ENCODE data around the gene PAX3. TPM values are rescaled to one million over a fixed set of nuclear protein-coding genes. Genes with fewer than 3 reads are reported as not detected.

Gene PAX3
- total and polyA plus RNA-seq, 9 of the 15 experiments (the other 6 are each of a cell fraction or from before 2014, with no cell fraction given), result not detected

- H3K9me1 ChIP-seq (ENCODE audit: control insufficient read depth, insufficient read depth, low read length), result no peaks in the 10 kb centered on the region
- no peaks in the 10 kb centered on the region for H3K27me3 ChIP-seq (ENCODE audit: control insufficient read depth in 2 of 2, insufficient read depth in 2 of 2, low read length in 2 of 2)
- 0% methylated on average over 1 of the region's 1 CpG for WGBS (ENCODE audit: insufficient coverage, low coverage, missing lambda C conversion rate)
- ATAC-seq (no peak), FAIRE-seq (no peak), DNase-seq (ENCODE audit: extremely low read depth in 1 of 4, low spot score in 3 of 4) (no peak)
- no peaks in the 10 kb centered on the region for H3K4me1 ChIP-seq (replicated peaks in 1 of 2; ENCODE audit: control insufficient read depth in 2 of 2, insufficient read depth in 2 of 2, low read length in 2 of 2)
- TF ChIP-seq, protein P1, sequence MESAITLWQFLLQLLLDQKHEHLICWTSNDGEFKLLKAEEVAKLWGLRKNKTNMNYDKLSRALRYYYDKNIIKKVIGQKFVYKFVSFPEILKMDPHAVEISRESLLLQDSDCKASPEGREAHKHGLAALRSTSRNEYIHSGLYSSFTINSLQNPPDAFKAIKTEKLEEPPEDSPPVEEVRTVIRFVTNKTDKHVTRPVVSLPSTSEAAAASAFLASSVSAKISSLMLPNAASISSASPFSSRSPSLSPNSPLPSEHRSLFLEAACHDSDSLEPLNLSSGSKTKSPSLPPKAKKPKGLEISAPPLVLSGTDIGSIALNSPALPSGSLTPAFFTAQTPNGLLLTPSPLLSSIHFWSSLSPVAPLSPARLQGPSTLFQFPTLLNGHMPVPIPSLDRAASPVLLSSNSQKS (CRISPR knock-in tag; IDR thresholded peaks at IDR 0.05), result no peak
- TF ChIP-seq FOXA1 (IDR thresholded peaks at IDR 0.05; ENCODE audit: borderline replicate concordance), result no peak
- TF ChIP-seq ZNF165 (CRISPR knock-in tag; IDR thresholded peaks at IDR 0.05; ENCODE audit: borderline replicate concordance), result no peak
- no peak for TF ChIP-seq NRF1 (conservative IDR thresholded peaks at IDR 0.05 in 1 of 2, IDR thresholded peaks at IDR 0.05 in 1 of 2)
- TF ChIP-seq THAP12 (CRISPR knock-in tag; IDR thresholded peaks at IDR 0.05), result no peak
- H2AFZ ChIP-seq (ENCODE audit: low read depth, low read length), result no peak overlapping the region
- no TSS peak for BruUV-seq (replicated peaks)
- POLR2A ChIA-PET, result no interaction called here
- in situ Hi-C loops (cut with MboI), result no loop called here
- intact Hi-C loops (cut with micrococcal nuclease), result no loop called here
- no peaks in the 10 kb centered on the region for H3K79me2 ChIP-seq (ENCODE audit: control insufficient read depth, insufficient read depth, low read length)
- no peaks in the 10 kb centered on the region for H4K20me1 ChIP-seq (replicated peaks; ENCODE audit: control insufficient read depth, insufficient read depth, low read length)
- no peak overlapping the region for H3K27ac ChIP-seq (ENCODE audit: extremely low read depth, low read depth, low read length)
- no peak overlapping the region for H3K4me2 ChIP-seq (ENCODE audit: insufficient read depth, low read length)
- CTCF ChIA-PET (ENCODE audit: low intra/inter-chr PET ratio), result no interaction called here
- no peaks in the 10 kb centered on the region for H3K9me3 ChIP-seq (replicated peaks; ENCODE audit: control insufficient read depth, insufficient read depth, low read depth, low read length)
- no peaks in the 10 kb centered on the region for H3K36me3 ChIP-seq (ENCODE audit: control insufficient read depth, insufficient read depth, low read length)
- H3K4me3 ChIP-seq, result no peak overlapping the region
- H3K9ac ChIP-seq (ENCODE audit: insufficient read depth in 1 of 2, low read depth in 2 of 2, low read length in 2 of 2), result no peak overlapping the region
Measured at GRCh38 chr2:222250313-222250712, 48.5 kb downstream of the PAX3 start.
